SK-N-MC (cell line): ENCODE results near the gene COL10A1.

ENCODE experiments used
- EZH2 ChIP-seq: fragments of 200-600 bp; sonication (generic); IDR thresholded peaks from one replicate; pipeline ENCODE4 v1.6.1; 2017; ENCODE audit warnings: antibody characterized with exemption
- POLR2AphosphoS5 ChIP-seq: IDR thresholded peaks from 2 replicates; pipeline ENCODE4 v1.6.1; 2012; ENCODE audit warnings: mild to moderate bottlenecking, low read depth, low read length, borderline replicate concordance

GRCh38 chr6:116168148-116168547, 42.2 kb upstream of the COL10A1 start:
- TF ChIP-seq EZH2 = no peak
- TF ChIP-seq POLR2AphosphoS5 = no peak
